ENCODE data around the gene GOLGA8N.
"Not testable (repeated sequence)": the region's sequence is repeated elsewhere in the genome, so short reads cannot be mapped to it uniquely, and the experiment has no call there.

GRCh38 chr15:32609518-32609917, 16.3 kb downstream of the GOLGA8N start:
- TF ChIP-seq CTCF, POLR2A, EP300 (IDR thresholded peaks at IDR 0.05): not testable (repeated sequence)
